NCI-H2196 treated with DMSO at 0.1 percent for 48 hours (cell line): ENCODE measurements around the gene ZNF200.
"Not testable (repeated sequence)": the region's sequence is repeated elsewhere in the genome, so short reads cannot be mapped to it uniquely, and the experiment has no call there.

Source experiments
- DNase-seq: peaks from one replicate; lab custom pipeline; 2025; ENCODE audit not compliant: unreplicated experiment; lab: John Stamatoyannopoulos, UW

Gene ZNF200

DNA sequence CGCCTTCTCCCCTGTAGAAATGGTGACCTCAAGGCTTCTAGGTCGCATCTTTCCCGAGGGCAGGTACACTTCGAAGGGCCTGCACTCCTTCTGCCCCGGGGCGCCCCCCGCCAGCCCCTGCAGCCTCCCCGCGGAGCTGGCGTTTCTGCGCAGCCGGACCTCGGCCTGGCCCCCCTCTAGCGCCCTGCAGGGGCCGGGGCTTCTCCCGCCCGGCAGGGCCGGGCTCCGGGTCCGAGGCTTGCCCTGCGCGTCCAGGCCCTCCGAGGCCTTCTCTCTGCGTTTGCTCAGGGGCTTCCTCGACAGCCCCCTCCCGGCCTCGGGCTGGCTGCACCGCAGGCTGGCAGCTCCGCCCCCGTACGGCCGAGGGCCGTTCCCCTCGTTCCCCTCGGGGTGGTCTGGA lies 19.4 kb upstream of the ZNF200 start:
- DNase-seq, result no peak

DNA sequence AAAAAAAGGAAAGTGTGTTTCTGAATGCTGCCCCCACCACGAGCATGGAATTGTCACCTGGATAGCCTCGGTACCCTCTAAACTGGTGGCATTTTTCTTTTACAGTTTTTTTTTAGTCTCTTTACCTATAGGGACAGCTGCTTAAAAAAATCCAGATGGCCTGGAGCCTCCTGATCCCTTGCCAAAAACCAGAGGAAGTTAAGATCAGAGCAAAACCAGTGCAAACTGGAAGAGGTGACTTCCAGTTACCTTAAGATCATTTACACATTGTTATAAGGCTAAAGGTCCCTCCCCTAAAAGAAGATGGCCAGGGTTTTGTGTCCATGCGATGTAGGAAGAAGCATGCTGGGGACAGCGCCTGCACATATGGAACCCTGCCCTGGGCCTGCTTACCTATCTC lies 18.0 kb upstream of the ZNF200 start:
- no peak for DNase-seq

DNA sequence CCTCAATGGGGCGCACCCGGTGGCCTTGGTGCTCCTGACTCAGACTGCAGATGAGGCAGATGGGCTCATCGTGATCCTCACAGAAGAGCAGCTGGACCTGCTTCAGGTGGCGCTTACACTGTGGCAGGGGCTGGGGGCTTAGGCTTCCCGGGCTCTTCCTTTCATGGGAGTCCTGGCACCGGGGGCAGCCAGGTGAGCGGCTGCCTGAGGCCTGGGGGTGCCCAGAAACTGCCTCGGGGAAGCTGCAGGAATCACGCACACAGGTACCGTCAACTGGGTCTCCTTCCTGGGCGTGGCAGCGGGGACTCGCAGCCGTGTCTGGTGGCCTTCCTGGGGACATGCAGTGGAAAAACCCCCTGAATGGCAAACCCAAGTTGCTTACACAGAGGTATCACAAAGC lies 14.5 kb upstream of the ZNF200 start:
- no peak for DNase-seq

DNA sequence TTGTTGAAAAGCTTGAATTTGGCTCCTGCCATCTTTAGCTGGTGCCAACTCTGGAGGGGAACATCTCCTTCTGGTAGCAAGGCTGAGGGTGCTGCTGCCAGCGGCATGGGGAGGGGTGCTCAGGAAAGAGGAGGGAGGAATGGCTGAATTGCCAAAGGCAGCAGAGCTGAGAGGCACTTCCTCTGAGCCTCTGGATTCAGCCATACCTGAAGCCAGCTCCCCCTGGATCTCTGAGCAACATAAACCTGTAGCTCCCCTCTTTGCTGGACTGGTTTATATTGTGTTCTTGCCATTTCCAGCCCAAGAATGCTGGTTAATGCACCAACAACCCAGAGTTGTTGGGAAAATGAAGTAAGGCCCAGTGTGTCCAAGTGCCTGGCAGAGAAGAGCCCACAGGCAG lies 14.1 kb upstream of the ZNF200 start:
- no peak for DNase-seq

DNA sequence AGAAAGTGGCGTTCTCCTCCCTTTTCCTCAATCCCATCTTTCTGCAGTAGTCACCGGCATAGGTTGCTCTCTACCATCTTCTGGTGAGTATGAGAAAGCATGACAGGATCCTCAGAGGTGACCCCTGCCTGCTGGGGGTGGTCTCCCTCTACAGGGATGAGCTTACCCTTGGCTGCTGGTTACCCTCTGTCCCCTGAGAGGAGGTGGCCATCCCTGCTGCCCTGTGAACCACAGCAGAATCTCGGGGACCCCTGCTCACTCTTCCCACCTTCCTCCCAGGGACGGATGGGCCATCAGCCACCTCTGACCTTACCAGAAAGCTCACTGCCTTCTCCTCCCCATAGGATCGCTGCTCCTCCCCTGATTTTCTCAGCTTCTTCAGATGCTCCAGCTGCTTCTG lies 13.6 kb upstream of the ZNF200 start:
- DNase-seq, result no peak

DNA sequence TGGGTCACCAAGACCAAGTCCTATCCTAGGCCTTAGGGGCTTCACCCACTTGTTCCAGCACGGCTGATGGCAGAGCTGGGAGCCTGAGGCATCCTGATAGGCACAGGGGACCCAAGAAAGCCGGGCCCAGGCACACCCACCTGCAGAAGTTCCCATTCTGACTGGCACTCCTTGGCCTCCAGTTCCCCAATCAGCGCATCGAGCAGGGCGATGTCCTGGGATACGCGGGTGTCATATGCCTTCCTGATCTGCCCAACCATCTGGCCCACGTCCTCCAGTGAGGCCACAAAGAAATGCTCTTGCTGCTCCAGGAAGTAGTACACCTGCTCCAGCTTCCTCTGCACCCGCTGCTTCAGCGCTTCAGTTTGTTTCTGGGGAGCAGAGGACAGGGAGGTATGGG lies 11.9 kb upstream of the ZNF200 start:
- no peak for DNase-seq

DNA sequence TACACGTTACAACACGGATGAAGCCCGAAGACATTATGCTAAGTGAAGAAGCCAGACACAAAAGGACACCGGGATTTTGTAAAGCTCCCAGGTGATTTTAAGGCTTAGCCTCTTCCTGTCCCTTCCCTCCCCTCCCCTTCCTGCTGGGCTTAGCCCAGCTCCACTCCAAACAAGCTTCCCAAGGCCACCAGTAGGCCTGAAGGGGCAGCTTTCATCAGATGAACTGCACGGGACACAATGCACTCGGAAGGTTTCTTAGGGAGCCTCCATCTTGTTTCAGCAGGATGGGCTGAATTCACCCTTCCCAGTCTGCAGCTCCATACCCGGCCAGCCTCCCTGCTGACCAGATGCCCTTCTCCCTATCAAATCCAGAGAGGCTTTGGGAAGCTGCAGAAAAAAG lies 11.0 kb upstream of the ZNF200 start:
- DNase-seq, result no peak

DNA sequence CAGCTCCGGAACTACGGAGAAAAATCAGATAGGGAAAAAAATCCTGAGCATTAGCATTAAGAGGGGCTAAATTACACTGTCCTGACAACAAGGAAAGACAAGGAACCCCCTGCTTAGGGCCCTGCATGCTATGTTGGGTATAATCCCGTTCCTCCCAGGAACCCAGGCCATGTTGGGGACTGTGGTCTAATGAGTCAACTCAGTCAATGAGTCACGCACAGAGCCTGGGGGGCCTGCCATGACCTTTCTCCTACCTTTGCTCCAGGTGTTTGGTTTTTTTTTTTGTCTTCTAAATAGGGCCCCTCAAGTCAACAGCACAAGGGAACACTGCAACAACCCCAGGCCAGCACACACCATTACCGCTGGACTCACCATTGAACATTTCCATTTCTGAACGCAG lies 8.9 kb upstream of the ZNF200 start:
- no peak for DNase-seq

DNA sequence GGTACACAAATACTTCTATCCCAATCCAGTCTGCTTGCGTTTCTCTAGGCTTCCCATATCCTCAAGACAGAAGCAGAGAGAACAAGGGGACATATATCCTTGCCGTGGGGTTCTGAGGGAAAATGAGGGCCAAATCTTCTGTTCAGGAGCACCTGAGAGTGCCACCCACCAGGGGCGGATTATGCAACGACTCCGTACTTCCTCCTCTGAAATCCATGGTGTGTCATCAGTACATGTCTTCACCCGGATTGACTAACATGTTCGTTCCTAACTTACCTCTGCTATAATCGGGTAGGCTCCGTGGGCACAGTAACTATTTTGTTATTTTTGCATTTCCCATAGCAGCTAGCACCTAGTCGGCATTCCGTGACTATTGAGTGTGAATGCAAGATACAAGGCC lies 7.8 kb upstream of the ZNF200 start:
- DNase-seq, result no peak

DNA sequence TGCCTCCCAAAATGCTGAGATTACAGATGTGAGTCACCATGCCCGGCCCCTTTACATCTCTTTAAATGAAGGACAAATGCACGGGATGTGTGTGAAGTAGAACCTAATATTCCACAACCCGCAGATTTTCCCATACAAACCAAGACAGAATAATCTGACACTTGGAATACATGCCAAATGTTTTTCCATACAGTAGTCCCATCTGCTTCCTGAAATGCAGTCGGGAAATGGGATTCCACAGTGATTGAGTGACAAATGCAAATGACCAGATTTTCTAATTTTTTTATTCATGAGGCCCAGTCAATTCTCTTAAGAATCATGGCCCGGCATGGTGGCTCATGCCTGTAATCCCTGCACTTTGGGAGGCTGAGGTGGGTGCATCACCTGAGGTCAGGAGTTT lies 6.8 kb upstream of the ZNF200 start:
- DNase-seq, result no peak

DNA sequence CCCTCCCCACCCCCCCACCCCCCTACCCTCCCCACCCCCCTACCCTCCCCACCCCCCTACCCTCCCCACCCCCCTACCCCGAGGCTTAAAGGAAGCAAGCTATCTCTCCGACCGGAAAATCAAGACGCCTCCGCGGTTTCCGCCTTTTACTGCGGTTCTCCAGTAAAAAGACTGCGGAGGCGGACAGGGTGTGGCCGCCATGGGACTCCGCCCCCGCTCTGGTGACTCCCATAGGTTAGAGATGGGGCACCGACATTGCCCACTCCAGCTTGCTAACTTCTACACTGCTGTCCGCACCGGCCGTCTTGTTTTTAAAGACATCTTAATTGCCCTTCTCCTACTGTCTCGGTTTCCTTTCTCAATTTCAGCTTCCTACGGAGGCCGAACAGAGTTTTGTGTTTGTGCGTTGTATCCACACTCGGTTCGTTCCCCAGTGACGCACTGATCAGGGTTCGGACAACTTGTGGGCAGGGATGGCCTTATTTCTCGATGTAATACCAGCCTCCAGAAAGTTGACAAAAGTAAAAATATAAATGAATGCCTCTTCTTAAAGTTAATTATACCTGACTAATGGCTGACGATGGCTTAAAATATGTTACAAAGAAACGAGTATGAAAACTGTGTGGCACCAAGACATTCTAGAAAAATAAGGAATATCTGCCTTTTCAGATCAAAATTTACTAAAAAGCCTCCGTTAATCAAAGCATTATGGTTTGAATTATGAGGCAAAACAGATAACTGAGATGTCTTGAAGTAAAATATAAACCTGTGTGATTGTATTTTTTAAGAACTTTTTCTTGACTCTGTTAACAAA lies 1.1 kb upstream of the ZNF200 start:
- DNase-seq, result no peak

DNA sequence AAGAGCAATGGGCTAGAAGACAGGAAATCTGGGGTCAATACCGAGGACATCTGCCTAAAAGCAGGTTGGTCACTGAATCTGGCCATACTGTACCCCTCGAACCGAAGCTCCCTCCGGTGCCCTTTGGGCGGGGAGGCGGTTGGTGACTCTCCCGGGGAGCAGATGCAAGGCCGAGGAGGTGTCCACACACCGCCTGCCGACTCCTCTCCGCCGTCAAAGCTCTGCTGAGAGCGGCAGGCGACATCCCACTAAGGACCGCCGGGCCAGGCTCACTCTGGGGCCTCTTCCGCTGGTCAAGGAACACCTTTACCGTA lies 458 bp downstream of the ZNF200 start:
- DNase-seq, result no peak

DNA sequence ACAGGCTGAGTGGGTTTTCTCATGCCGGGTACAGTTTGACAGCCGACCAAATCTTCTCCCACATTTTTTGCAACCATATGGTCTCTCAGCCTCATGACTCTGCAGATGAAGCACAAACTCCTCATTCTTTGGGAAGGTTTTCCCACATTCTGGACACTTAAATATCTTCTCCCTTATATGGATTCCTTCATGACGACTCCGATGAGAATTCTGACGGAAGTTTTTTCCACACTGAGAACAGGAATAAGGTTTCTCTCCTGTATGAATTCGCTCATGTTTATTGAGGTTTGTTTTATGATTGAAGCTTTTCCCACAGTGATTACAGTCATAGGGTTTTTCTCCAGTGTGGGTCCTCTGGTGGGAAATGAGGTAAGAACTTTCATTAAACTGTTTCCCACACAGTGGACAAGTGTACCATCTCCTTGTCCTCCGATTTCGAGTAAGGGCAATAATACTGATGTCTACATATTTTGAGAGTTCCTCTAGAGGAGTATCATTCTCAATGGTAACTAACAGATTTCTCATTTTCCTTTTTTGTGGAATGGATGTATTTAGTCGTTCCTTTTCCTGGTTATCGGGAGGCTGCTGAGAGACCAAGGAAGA lies 10.9 kb downstream of the ZNF200 start:
- no peak for DNase-seq

DNA sequence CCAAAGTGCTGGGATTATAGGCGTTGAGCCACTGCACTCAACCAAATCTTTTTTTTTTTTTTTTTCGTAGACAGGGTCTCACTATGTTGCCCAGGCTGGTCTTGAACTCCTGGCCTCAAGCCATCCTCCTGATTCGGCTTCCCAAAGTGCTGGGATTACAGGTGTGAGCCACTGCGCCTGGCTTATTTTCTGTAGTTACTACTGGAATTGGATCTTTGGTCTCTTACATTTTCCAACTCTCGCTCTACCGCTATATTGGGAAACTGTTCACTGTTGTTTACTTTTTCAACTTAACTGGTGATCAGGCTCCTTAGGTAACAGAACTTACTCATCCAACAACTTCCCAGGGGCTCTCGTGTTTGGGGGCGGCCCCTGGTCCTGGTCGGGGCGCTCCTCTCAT lies 14.1 kb downstream of the ZNF200 start:
- DNase-seq, result no peak

DNA sequence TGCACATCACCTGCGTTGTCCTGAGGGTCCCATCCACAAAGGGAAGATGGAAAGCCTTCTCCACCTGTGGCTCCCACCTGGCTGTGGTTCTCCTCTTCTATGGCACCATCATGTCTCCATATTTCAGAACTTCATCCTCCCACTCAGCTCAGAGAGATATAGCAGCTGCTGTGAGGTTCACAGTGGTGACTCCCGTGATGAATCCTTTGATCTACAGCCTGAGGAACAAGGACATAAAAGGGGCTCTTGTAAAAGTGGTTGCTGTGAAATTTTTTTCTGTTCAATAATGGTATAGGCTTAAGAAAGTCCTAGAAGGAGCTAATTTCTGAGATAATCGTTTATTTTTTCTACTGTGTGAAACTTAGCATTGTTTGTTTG lies 18.7 kb downstream of the ZNF200 start:
- no peak for DNase-seq

DNA sequence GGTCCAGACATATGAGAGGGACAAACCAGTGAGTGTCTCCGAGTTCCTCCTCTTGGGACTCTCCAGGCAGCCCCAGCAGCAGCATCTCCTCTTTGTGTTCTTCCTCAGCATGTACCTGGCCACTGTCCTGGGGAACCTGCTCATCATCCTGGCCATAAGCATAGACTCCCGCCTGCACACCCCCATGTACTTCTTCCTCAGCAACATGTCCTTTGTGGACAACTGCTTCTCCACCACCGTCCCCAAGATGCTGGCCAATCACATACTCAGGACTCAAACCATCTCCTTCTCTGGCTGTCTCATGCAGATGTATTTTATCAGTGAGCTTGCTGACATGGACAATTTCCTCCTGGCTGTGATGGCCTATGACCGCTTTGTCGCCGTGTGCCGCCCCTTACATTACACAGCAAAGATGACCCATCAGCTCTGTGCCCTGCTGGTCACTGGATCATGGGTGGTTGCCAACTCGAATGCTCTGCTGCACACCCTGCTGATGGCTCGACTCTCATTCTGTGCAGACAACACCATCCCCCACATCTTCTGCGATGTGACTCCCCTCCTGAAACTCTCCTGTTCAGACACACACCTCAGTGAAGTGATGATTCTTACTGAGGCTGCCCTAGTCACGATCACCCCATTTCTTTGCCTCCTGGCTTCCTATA lies 19.2 kb downstream of the ZNF200 start:
- DNase-seq, result no peak

DNA sequence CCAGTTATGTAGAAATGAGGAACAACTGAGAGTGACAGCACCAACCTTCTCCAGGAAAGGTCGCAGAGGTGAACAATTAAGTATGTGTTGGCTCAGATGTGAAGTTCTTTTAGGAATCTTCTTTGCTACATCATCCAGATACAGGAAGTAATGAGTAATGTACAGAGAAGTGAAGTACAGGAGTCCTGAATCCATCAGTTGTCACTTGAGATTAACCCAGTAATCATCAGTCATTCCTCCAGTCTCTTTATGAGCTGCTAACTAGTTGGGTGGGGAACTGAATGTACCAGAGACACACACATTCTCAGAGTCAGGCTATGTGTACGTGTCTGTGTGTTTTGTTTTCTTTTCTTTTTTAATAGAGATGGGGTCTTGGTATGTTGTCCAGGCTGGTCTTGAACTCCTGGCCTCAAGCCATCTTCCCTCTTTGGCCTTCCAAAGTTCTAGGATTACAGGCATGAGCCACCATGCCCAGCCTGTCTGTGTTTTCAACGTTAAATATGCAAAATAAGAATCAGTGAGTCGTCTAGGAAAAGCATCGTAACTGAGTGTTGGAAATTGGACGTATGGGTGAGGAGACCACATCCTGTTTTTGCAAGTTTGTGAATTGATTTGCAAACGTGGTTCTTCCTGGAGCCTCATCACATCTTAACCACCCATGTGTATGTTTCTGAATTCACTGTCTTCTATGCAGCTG lies 19.9 kb downstream of the ZNF200 start:
- DNase-seq, result no peak

DNA sequence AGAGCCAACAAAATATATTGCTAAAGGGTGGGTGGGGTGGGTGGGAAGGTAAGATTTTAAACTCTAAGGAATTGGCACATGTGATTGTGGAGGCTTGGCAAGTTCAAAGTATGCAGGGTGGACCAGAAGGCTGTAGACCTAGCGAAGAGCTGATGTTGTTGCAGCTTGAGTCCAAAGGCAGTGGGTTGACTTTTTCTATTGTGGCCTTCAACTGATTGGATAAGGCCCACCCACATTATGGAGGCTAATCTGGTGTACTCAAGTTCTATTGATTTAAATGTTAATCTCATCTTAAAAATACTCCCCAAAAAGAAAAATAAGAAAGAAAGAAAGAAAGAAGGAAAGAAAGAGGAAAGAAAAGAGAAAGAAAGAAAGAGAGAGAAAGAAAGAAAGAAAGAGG lies 22.4 kb downstream of the ZNF200 start:
- no peak for DNase-seq

DNA sequence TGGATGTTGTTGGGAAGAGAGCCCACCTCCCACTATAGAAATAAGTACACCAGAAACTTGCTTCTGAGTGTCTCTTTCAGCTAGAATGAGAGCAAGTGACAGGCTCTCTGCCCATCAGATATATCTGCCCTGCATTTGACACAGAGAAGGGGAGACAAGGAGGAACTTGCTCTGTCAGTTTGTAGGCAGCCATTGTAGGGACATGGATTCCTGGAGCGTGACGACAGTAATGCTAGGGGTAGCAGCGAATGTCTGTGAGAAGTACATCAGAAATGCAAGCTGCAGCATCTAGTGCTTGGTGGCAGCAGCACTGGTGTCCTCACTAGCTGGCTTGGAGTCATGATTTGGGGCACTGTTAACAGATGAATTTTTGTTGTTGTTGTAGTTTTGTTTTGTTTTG lies 23.0 kb downstream of the ZNF200 start:
- DNase-seq, result no peak

DNA sequence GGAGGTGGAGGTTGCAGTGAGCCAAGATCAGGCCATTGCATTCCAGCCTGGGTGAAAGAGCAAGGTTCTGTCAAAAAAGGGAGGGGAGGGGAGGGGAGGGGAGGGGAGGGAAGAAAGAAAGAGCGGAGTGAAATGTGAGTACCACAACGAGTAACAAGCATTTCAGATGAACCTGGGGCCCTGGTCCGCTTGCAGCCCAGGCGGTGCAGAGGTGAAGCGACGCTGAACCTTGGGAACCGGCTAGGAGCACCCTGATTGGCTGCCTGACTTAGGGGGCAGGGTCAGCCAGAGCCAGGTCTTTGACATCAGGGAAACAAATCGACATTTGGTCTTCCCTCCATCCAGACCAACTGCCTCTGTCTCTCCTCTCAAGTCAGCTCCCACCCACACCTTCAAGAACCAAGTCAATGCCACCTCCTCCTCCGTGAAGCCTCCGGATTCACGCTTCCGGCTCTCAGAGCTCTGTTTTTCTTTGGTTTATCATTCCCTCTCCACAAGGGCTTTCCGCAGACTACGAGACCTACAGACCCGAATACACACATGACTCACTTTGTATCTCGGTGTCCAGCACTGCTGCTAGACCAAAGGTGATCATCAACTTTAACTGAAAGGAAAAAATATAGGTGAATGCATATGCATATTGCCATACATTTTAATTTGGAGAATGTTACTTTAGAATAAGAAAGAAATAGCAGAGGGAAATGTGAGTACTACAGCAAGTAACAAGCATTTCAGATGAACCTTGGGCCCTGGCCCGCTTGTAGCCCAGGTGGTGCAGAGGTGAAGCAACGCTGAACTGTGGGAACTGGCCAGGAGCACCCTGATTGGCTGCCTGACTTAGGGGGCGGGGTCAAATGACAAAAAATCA lies 27.6 kb downstream of the ZNF200 start:
- DNase-seq, result no peak

DNA sequence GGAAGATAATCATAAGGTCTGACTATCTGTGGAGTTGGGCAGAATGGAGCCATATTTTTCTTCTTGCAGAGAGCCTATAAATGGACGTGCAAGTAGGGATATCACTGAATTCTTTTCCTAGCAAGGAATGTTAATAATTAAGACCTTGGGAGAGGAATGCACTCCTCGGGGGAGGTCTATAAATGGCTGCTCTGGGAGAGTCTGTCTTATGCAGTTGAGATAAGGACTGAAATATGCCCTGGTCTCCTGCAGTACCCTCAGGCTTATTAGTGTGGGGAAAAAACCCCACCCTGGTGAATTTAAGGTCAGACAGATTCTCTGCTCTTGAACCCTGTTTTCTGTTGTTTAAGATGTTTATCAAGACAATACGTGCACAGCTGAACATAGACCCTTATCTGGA lies 29.0 kb downstream of the ZNF200 start:
- not testable (repeated sequence) for DNase-seq
